Loucy (cell line): ENCODE measurements around the gene GAB1.

Source experiments
- H2AFZ ChIP-seq: fragments of 200-600 bp; sonication (generic); 2 replicates; pipeline ENCODE4 v1.6.0; 2016; ENCODE audit warnings: antibody characterized with exemption, mild to moderate bottlenecking, low read length, moderate library complexity
- H3F3A ChIP-seq: fragments of 200-600 bp; 2 replicates; pipeline ENCODE4 v1.6.0; 2016; ENCODE audit warnings: antibody characterized with exemption, low read depth, mild to moderate bottlenecking
- H3K27me3 ChIP-seq: fragments of 200-600 bp; sonication (generic); 2 replicates; pipeline ENCODE4 v1.6.1; 2014; ENCODE audit warnings: low read length, mild to moderate bottlenecking; ENCODE audit not compliant: insufficient read depth, poor library complexity, severe bottlenecking
- H3K36me3 ChIP-seq: fragments of 200-600 bp; sonication (generic); 2 replicates; pipeline ENCODE4 v1.6.1; 2016; ENCODE audit warnings: low read length; ENCODE audit not compliant: insufficient read depth
- H3K4me1 ChIP-seq: fragments of 200-600 bp; sonication (generic); 2 replicates; pipeline ENCODE4 v1.5.1; 2014; ENCODE audit warnings: low read length, mild to moderate bottlenecking; ENCODE audit not compliant: insufficient read depth, poor library complexity, severe bottlenecking
- H3K4me2 ChIP-seq: fragments of 200-600 bp; sonication (generic); 2 replicates; pipeline ENCODE4 v1.6.0; 2014; ENCODE audit warnings: antibody characterized with exemption, low read length, low read depth, mild to moderate bottlenecking; ENCODE audit not compliant: poor library complexity, severe bottlenecking
- H3K4me3 ChIP-seq: fragments of 200-600 bp; sonication (generic); 2 replicates; pipeline ENCODE4 v1.5.1; 2014; ENCODE audit warnings: low read length, mild to moderate bottlenecking, mixed read lengths; ENCODE audit not compliant: poor library complexity, severe bottlenecking
- H3K79me2 ChIP-seq: fragments of 200-600 bp; sonication (generic); 2 replicates; pipeline ENCODE4 v1.6.1; 2014; ENCODE audit warnings: low read length; ENCODE audit not compliant: insufficient read depth
- H3K9ac ChIP-seq: fragments of 200-600 bp; sonication (generic); 2 replicates; pipeline ENCODE4 v1.6.0; 2014; ENCODE audit warnings: mild to moderate bottlenecking, low read depth, low read length, moderate library complexity; ENCODE audit not compliant: poor library complexity, severe bottlenecking
- H3K9me2 ChIP-seq: fragments of 200-600 bp; sonication (generic); replicated peaks from 2 replicates; pipeline ENCODE4 v1.6.1; 2016; ENCODE audit warnings: low read depth, low read length, mixed read lengths
- H3K9me3 ChIP-seq: fragments of 200-600 bp; sonication (generic); 2 replicates; pipeline ENCODE4 v1.6.1; 2014; ENCODE audit warnings: mild to moderate bottlenecking, antibody characterized with exemption, low read length, low read depth; ENCODE audit not compliant: insufficient read depth
- H4K20me1 ChIP-seq: fragments of 200-600 bp; sonication (generic); 2 replicates; pipeline ENCODE4 v1.6.0; 2014; ENCODE audit warnings: antibody characterized with exemption, low read length, mild to moderate bottlenecking; ENCODE audit not compliant: insufficient read depth, poor library complexity, severe bottlenecking
- EZH2phosphoT487 ChIP-seq: fragments of 200-600 bp; IDR thresholded peaks from 2 replicates; pipeline ENCODE4 v1.6.1; 2018; ENCODE audit warnings: antibody characterized with exemption, mild to moderate bottlenecking, moderate library complexity, borderline replicate concordance
- TF ChIP-seq, protein P1 (sequence below): fragments of 200-600 bp; sonication (generic); conservative IDR thresholded peaks from 2 replicates; pipeline ENCODE4 v1.5.1; 2014; ENCODE audit warnings: mild to moderate bottlenecking, antibody characterized with exemption, low read length

The GAB1 gene

DNA sequence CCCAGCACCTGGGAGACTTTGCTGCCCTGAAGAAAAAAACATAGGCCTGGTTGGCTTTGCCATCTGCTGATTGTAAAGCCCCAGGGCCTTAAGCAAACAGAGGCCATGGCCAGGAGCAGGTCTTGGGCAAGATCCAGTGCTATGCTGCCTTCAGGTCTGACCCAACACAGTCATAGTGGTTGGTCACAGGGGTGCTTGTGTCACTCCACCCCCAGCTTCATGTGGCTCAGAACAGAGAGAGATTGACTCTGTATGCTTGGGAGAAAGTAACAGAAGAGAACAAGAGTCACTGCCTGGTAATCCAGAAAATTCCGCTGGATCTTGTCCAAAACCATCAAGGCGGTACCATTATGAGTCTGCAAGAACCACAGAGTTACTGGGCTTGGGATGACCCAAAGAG, 152.4 kb downstream of the GAB1 start:
- Histone ChIP-seq H3F3A (no peaks in the 10 kb centered on the region), H3K4me2 (no peak overlapping the region), H3K27me3 (no peaks in the 10 kb centered on the region), H3K9me2 (no peaks in the 10 kb centered on the region), H3K4me3 (no peak overlapping the region), H3K36me3 (no peaks in the 10 kb centered on the region), H3K4me1 (no peaks in the 10 kb centered on the region), H3K9me3 (no peaks in the 10 kb centered on the region), H2AFZ (no peak overlapping the region), H3K9ac (no peak overlapping the region), H3K79me2 (no peaks in the 10 kb centered on the region), H4K20me1 (no peaks in the 10 kb centered on the region)
- no peak for TF ChIP-seq EZH2phosphoT487
- TF ChIP-seq, protein P1, sequence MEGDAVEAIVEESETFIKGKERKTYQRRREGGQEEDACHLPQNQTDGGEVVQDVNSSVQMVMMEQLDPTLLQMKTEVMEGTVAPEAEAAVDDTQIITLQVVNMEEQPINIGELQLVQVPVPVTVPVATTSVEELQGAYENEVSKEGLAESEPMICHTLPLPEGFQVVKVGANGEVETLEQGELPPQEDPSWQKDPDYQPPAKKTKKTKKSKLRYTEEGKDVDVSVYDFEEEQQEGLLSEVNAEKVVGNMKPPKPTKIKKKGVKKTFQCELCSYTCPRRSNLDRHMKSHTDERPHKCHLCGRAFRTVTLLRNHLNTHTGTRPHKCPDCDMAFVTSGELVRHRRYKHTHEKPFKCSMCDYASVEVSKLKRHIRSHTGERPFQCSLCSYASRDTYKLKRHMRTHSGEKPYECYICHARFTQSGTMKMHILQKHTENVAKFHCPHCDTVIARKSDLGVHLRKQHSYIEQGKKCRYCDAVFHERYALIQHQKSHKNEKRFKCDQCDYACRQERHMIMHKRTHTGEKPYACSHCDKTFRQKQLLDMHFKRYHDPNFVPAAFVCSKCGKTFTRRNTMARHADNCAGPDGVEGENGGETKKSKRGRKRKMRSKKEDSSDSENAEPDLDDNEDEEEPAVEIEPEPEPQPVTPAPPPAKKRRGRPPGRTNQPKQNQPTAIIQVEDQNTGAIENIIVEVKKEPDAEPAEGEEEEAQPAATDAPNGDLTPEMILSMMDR, result no peak

DNA sequence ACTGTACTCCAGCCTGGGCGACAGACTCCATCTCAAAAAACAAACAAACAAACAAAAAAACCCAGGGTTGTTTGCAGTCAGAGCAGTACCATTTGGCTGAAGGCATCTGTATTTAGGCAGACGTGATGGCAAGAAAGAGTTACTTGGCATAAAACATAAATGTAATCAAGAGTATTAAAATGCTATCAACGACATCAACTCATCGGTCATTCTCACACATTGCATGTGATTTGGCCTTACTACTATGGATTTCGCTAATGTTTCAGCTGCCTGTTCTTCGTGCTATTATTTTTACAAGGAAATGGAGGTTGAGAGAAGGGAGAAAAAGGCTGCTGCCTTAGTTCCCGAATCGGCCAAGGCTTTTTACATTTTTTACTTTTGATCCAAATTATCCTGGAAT, 161.3 kb downstream of the GAB1 start:
- Histone ChIP-seq H3K9me2 (no peaks in the 10 kb centered on the region), H3K79me2 (no peaks in the 10 kb centered on the region), H2AFZ (no peak overlapping the region), H3K9me3 (no peaks in the 10 kb centered on the region), H3K4me1 (no peaks in the 10 kb centered on the region), H3K27me3 (no peaks in the 10 kb centered on the region), H4K20me1 (no peaks in the 10 kb centered on the region), H3K9ac (no peak overlapping the region), H3K4me3 (no peak overlapping the region), H3K4me2 (no peak overlapping the region), H3K36me3 (no peaks in the 10 kb centered on the region), H3F3A (no peaks in the 10 kb centered on the region)
- no peak for TF ChIP-seq EZH2phosphoT487
- TF ChIP-seq, protein P1, result no peak

DNA sequence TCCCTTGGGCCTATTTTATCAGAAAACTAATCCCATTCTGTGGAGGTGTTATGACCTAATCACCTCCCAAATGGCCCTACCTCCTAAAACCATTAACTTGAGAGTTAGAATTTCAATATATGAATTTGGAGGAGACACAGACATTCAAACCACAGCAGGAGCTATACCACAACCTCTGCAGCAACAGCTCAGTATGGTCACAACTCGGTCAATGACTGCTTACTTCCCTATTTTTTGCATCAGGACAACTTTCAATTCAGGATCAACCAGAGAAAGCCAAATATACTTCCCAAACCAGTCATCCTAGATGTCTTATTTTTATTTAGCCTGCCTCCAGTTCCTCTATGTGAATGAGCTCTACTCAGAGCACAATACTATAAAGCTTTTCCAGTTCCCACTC, 165.6 kb downstream of the GAB1 start:
- Histone ChIP-seq H3K4me1 (peaks cover 3% of the 10 kb centered on the region), H3F3A (no peaks in the 10 kb centered on the region), H3K36me3 (no peaks in the 10 kb centered on the region), H3K4me3 (no peak overlapping the region), H4K20me1 (no peaks in the 10 kb centered on the region), H3K9ac (no peak overlapping the region), H2AFZ (peak overlapping the region; percentile 54; the same call in 1 of the 2 replicates), H3K27me3 (no peaks in the 10 kb centered on the region), H3K79me2 (no peaks in the 10 kb centered on the region), H3K9me3 (no peaks in the 10 kb centered on the region), H3K4me2 (no peak overlapping the region), H3K9me2 (no peaks in the 10 kb centered on the region)
- TF ChIP-seq, protein P1, result no peak
- TF ChIP-seq EZH2phosphoT487, result no peak
